WTC11 (cell line): Measurements from ENCODE around the gene NOC2L.

Source experiments
- CREM ChIP-seq: sonication (generic); formaldehyde crosslinking; IDR thresholded peaks from 2 replicates; pipeline ENCODE4 v1.8.1; 2022; ENCODE audit warnings: mild to moderate bottlenecking, missing genetic modification reagents, moderate library complexity
- GTF2I ChIP-seq: fragments of 250-450 bp; sonication (Bioruptor Pico); conservative IDR thresholded peaks from 2 replicates; pipeline ENCODE4 v1.4.0; 2021; ENCODE audit warnings: mild to moderate bottlenecking
- JUN ChIP-seq: sonication (generic); formaldehyde crosslinking; IDR thresholded peaks from 2 replicates; pipeline ENCODE4 v1.8.0; 2023; ENCODE audit warnings: mild to moderate bottlenecking, missing genetic modification reagents
- TP53 ChIP-seq: sonication (generic); formaldehyde crosslinking; IDR thresholded peaks from 2 replicates; pipeline ENCODE4 v1.8.1; 2023; ENCODE audit warnings: mild to moderate bottlenecking, missing genetic modification reagents
- ZBTB21 ChIP-seq: sonication (generic); formaldehyde crosslinking; IDR thresholded peaks from 2 replicates; pipeline ENCODE4 v1.8.1; 2023; ENCODE audit warnings: mild to moderate bottlenecking, missing genetic modification reagents, borderline replicate concordance
- ZNF263 ChIP-seq: sonication (generic); formaldehyde crosslinking; IDR thresholded peaks from 2 replicates; pipeline ENCODE4 v1.8.1; 2022; ENCODE audit warnings: low read depth, mild to moderate bottlenecking, moderate library complexity, missing genetic modification reagents
- TF ChIP-seq, protein P1 (sequence below): fragments of 200-600 bp; IDR thresholded peaks from 2 replicates; pipeline ENCODE4 v1.8.0; 2022; ENCODE audit warnings: antibody characterized with exemption
- TF ChIP-seq, protein P2 (sequence below): sonication (generic); formaldehyde crosslinking; IDR thresholded peaks from 2 replicates; pipeline ENCODE4 v1.8.1; 2023; ENCODE audit warnings: mild to moderate bottlenecking, missing genetic modification reagents, borderline replicate concordance
- TF ChIP-seq, protein P3 (sequence below): sonication (generic); formaldehyde crosslinking; IDR thresholded peaks from 2 replicates; pipeline ENCODE4 v1.8.0; 2022; ENCODE audit warnings: mild to moderate bottlenecking, missing genetic modification reagents
- TF ChIP-seq, protein P4 (sequence below): sonication (generic); formaldehyde crosslinking; IDR thresholded peaks from 2 replicates; pipeline ENCODE4 v1.8.1; 2023; ENCODE audit warnings: mild to moderate bottlenecking, moderate library complexity, missing genetic modification reagents
- TF ChIP-seq, protein P5 (sequence below): sonication (generic); formaldehyde crosslinking; IDR thresholded peaks from 2 replicates; pipeline ENCODE4 v1.8.0; 2022; ENCODE audit warnings: mild to moderate bottlenecking, missing genetic modification reagents

DNA sequence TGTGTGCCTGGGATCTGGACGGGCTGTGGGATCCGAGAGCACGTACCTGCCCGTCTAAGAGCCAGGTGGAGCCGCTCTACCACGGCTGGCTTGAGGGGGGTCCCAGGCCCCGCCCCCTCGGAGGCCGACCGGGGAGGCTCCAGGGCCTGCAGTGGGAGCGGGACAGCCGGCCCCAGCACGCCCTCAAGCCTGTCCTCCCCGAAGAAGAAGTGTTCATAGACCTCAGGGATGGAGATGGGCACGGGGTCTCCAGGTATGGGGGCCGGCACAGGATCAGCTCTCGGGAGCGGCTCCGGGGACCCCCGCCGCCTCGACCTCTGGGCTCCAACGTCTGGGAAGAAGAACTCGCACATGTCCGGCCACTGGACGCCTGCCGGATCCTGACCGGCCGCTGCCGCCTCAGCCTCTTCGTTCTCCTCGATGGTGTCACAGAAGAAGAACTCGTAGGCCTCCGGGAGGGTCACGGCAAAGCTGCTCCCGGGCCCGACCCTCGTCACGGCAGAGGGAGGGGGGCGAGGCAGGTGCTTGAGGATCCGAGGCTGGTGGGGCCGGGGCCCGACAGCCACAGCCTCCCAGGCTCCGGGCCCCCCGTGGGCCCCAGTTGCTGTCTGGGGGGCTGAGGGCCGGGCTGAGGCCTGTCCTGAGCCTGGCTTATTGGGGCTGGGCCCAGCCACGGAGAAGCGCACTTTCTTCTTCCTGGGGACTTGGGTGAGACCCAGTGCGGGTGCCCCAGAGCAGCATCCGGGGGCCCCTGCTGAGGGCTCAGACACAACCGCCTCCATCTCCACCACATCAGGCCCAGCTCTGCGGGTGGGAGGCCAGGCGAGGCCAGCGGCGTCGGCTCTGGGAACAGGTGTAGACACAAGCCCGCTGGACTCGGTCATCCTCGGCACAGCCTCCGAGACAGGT is 20.0 kb upstream of the NOC2L start:
- TF ChIP-seq, protein P1, sequence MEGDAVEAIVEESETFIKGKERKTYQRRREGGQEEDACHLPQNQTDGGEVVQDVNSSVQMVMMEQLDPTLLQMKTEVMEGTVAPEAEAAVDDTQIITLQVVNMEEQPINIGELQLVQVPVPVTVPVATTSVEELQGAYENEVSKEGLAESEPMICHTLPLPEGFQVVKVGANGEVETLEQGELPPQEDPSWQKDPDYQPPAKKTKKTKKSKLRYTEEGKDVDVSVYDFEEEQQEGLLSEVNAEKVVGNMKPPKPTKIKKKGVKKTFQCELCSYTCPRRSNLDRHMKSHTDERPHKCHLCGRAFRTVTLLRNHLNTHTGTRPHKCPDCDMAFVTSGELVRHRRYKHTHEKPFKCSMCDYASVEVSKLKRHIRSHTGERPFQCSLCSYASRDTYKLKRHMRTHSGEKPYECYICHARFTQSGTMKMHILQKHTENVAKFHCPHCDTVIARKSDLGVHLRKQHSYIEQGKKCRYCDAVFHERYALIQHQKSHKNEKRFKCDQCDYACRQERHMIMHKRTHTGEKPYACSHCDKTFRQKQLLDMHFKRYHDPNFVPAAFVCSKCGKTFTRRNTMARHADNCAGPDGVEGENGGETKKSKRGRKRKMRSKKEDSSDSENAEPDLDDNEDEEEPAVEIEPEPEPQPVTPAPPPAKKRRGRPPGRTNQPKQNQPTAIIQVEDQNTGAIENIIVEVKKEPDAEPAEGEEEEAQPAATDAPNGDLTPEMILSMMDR, result no peak
- TF ChIP-seq, protein P2, sequence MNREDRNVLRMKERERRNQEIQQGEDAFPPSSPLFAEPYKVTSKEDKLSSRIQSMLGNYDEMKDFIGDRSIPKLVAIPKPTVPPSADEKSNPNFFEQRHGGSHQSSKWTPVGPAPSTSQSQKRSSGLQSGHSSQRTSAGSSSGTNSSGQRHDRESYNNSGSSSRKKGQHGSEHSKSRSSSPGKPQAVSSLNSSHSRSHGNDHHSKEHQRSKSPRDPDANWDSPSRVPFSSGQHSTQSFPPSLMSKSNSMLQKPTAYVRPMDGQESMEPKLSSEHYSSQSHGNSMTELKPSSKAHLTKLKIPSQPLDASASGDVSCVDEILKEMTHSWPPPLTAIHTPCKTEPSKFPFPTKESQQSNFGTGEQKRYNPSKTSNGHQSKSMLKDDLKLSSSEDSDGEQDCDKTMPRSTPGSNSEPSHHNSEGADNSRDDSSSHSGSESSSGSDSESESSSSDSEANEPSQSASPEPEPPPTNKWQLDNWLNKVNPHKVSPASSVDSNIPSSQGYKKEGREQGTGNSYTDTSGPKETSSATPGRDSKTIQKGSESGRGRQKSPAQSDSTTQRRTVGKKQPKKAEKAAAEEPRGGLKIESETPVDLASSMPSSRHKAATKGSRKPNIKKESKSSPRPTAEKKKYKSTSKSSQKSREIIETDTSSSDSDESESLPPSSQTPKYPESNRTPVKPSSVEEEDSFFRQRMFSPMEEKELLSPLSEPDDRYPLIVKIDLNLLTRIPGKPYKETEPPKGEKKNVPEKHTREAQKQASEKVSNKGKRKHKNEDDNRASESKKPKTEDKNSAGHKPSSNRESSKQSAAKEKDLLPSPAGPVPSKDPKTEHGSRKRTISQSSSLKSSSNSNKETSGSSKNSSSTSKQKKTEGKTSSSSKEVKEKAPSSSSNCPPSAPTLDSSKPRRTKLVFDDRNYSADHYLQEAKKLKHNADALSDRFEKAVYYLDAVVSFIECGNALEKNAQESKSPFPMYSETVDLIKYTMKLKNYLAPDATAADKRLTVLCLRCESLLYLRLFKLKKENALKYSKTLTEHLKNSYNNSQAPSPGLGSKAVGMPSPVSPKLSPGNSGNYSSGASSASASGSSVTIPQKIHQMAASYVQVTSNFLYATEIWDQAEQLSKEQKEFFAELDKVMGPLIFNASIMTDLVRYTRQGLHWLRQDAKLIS (CRISPR knock-in tag), result no peak
- no peak for TF ChIP-seq CREM
- no peak for TF ChIP-seq JUN (CRISPR knock-in tag)
- TF ChIP-seq, protein P3, sequence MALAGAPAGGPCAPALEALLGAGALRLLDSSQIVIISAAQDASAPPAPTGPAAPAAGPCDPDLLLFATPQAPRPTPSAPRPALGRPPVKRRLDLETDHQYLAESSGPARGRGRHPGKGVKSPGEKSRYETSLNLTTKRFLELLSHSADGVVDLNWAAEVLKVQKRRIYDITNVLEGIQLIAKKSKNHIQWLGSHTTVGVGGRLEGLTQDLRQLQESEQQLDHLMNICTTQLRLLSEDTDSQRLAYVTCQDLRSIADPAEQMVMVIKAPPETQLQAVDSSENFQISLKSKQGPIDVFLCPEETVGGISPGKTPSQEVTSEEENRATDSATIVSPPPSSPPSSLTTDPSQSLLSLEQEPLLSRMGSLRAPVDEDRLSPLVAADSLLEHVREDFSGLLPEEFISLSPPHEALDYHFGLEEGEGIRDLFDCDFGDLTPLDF (CRISPR knock-in tag), result no peak
- no peak for TF ChIP-seq ZBTB21 (CRISPR knock-in tag)
- TF ChIP-seq, protein P4, sequence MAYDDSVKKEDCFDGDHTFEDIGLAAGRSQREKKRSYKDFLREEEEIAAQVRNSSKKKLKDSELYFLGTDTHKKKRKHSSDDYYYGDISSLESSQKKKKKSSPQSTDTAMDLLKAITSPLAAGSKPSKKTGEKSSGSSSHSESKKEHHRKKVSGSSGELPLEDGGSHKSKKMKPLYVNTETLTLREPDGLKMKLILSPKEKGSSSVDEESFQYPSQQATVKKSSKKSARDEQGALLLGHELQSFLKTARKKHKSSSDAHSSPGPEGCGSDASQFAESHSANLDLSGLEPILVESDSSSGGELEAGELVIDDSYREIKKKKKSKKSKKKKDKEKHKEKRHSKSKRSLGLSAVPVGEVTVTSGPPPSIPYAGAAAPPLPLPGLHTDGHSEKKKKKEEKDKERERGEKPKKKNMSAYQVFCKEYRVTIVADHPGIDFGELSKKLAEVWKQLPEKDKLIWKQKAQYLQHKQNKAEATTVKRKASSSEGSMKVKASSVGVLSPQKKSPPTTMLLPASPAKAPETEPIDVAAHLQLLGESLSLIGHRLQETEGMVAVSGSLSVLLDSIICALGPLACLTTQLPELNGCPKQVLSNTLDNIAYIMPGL, result no peak
- no peak for TF ChIP-seq ZNF263 (CRISPR knock-in tag)
- TF ChIP-seq TP53 (CRISPR knock-in tag), result no peak
- TF ChIP-seq GTF2I, result no peak
- TF ChIP-seq, protein P5, sequence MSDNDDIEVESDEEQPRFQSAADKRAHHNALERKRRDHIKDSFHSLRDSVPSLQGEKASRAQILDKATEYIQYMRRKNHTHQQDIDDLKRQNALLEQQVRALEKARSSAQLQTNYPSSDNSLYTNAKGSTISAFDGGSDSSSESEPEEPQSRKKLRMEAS (CRISPR knock-in tag), result no peak
